ENCODE measurements around the gene CNRIP1.

Gene CNRIP1

GRCh38 chr2:68333009-68333408 is 13.3 kb upstream of the CNRIP1 start (continued):
- TF ChIP-seq PATZ1 (CRISPR knock-in tag; IDR thresholded peaks at IDR 0.05; ENCODE audit: borderline replicate concordance) = no peak

- no peak for ATAC-seq
- TF ChIP-seq ZNF8 (CRISPR knock-in tag; IDR thresholded peaks at IDR 0.05) (no peak), BACH2 (CRISPR knock-in tag; IDR thresholded peaks at IDR 0.05; ENCODE audit: borderline replicate concordance) (no peak), CREB5 (CRISPR knock-in tag; IDR thresholded peaks at IDR 0.05; ENCODE audit: low read depth) (no peak), CSRNP3 (CRISPR knock-in tag; IDR thresholded peaks at IDR 0.05) (no peak), TCF4 (CRISPR knock-in tag; IDR thresholded peaks at IDR 0.05; ENCODE audit: borderline replicate concordance) (no peak), ZNF70 (CRISPR knock-in tag; IDR thresholded peaks at IDR 0.05) (no peak), PATZ1 (CRISPR knock-in tag; IDR thresholded peaks at IDR 0.05; ENCODE audit: borderline replicate concordance) (no peak), GLIS3 (CRISPR knock-in tag; IDR thresholded peaks at IDR 0.05) (no peak), ZFP3 (CRISPR knock-in tag; IDR thresholded peaks at IDR 0.05) (no peak), RARB (CRISPR knock-in tag; IDR thresholded peaks at IDR 0.05) (no peak), SNAI2 (CRISPR knock-in tag; IDR thresholded peaks at IDR 0.05) (no peak), ARNTL (CRISPR knock-in tag; IDR thresholded peaks at IDR 0.05; ENCODE audit: borderline replicate concordance, low read depth) (no peak), OSR1 (CRISPR knock-in tag; IDR thresholded peaks at IDR 0.05) (no peak), ISL1 (CRISPR knock-in tag; IDR thresholded peaks at IDR 0.05) (no peak)
Observed at GRCh38 chr2:68330691-68331090, 10.9 kb upstream of the CNRIP1 start.

- no peak for ATAC-seq
- TF ChIP-seq TSHZ2 (CRISPR knock-in tag; IDR thresholded peaks at IDR 0.05) = no peak
- TF ChIP-seq PPARA (CRISPR knock-in tag; IDR thresholded peaks at IDR 0.05; ENCODE audit: borderline replicate concordance) = no peak
- TF ChIP-seq RARB (CRISPR knock-in tag; IDR thresholded peaks at IDR 0.05) = no peak
- no peak for TF ChIP-seq ZC3H10 (CRISPR knock-in tag; IDR thresholded peaks at IDR 0.05)
- no peak for TF ChIP-seq CSRNP3 (CRISPR knock-in tag; IDR thresholded peaks at IDR 0.05)
Observed at GRCh38 chr2:68328901-68329300, 9.2 kb upstream of the CNRIP1 start.

- ATAC-seq = no peak
- TF ChIP-seq CSRNP3 (CRISPR knock-in tag; IDR thresholded peaks at IDR 0.05) (no peak), BACH2 (CRISPR knock-in tag; IDR thresholded peaks at IDR 0.05; ENCODE audit: borderline replicate concordance) (no peak), ZNF8 (CRISPR knock-in tag; IDR thresholded peaks at IDR 0.05) (no peak), PATZ1 (CRISPR knock-in tag; IDR thresholded peaks at IDR 0.05; ENCODE audit: borderline replicate concordance) (no peak), TOX (CRISPR knock-in tag; IDR thresholded peaks at IDR 0.05; ENCODE audit: borderline replicate concordance) (no peak), PPARA (CRISPR knock-in tag; IDR thresholded peaks at IDR 0.05; ENCODE audit: borderline replicate concordance) (no peak), ZC3H10 (CRISPR knock-in tag; IDR thresholded peaks at IDR 0.05) (no peak), ZNF70 (CRISPR knock-in tag; IDR thresholded peaks at IDR 0.05) (no peak), POU6F1 (CRISPR knock-in tag; IDR thresholded peaks at IDR 0.05; ENCODE audit: borderline replicate concordance, low read depth) (no peak), ZFP3 (CRISPR knock-in tag; IDR thresholded peaks at IDR 0.05) (no peak)
Observed at GRCh38 chr2:68325056-68325455, 5.3 kb upstream of the CNRIP1 start.
